Measurements from ENCODE around the gene TRMT2A.
"Not testable (repeated sequence)": the region's sequence is repeated elsewhere in the genome, so short reads cannot be mapped to it uniquely, and the experiment has no call there.

GRCh38 chr22:20159531-20159930 is 42.5 kb upstream of the TRMT2A start:
- not testable (repeated sequence) for TF ChIP-seq CTCF (IDR thresholded peaks at IDR 0.05); POLR2AphosphoS5 (IDR thresholded peaks at IDR 0.05; ENCODE audit: low read depth, low read length); REST (IDR thresholded peaks at IDR 0.05; ENCODE audit: insufficient read depth in 1 of 2, low read depth in 2 of 2, low read length in 1 of 2)

All from Panc1 (cell line).